ENCODE data around the gene NFATC3.

The NFATC3 gene

DNA sequence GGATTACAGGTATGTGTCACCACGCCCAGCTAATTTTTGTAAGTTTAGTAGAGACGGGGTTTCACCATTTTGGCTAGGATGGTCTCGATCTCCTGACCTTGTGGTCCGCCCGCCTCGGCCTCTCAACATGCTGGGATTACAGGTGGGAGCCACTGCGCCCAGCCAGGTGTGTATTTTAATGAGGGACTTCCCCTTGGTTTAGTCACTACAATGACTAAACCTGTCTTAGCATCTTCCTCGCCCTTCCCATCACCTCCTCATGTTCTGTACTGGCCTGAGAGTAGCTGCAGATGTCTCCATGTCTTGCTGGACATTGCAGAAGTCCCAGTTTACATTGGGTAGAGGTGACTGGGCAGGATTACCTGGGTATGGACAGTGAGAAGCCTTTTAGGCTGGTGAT, 188.7 kb downstream of the NFATC3 start:
- H3K4me3 ChIP-seq (ENCODE audit: low read length) = no peak overlapping the region
- no peak for TF ChIP-seq CTCF (conservative IDR thresholded peaks at IDR 0.05; ENCODE audit: low read length)

GRCh38 chr16:68274441-68274840, 189.3 kb downstream of the NFATC3 start:
- no peak for DNase-seq (ENCODE audit: low read depth)
- TF ChIP-seq CTCF (conservative IDR thresholded peaks at IDR 0.05; ENCODE audit: low read length) = no peak
- no peak overlapping the region for H3K4me3 ChIP-seq (ENCODE audit: low read length)

More for the DNA sequence above, 188.7 kb downstream of the NFATC3 start:
- no peak for DNase-seq (ENCODE audit: low read depth)

DNA sequence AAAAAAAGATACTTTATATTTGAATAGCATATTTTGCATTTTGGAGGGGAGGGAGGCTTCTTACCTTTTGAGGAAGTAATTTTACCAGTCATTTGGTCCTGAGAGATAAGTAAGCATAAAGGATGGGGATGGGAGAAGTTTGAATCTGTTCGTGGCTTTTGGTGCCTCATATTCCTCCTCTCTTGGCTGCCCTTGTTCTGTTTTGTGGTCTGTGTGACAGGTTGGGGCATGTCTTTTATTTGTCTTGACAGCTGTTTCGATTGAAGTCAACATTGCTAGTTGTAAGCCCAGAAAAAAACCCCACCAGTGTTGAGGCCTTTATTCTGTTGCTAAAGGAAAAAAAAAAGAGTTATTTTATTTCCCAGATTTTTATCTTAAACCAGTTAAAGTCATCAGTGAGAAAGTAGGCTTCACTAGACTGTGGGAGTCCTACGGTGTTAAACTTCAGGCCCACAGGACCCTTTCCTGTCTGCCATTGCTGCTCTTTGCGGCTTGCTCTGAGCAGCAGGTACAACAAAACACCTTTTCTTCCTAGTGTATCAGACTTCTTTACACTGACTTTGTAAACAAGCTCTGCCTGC, 190.5 kb downstream of the NFATC3 start:
- TF ChIP-seq CTCF (conservative IDR thresholded peaks at IDR 0.05; ENCODE audit: low read length) = no peak
- no peak overlapping the region for H3K4me3 ChIP-seq (ENCODE audit: low read length)
- DNase-seq (ENCODE audit: low read depth) = no peak

DNA sequence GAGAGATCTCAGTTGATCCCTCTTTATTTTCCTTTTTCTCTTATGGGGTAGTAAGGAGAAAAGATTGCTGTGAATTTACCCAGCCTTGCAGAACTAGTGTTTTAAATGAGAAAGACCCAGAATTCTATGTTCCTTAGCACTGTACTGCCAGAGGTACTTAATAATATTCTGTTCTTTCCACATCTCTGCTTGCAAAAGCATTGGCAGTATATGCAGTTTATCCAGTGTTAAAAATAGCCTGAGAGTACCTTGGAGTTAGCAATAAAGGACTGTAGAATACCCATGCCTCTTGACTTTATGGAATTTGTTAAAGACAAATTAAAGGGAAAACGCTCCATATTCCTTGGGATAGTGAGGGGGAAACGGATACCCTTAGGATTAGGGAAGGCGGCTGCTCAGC, 191.1 kb downstream of the NFATC3 start:
- DNase-seq (ENCODE audit: low read depth) = no peak
- no peak overlapping the region for H3K4me3 ChIP-seq (ENCODE audit: low read length)
- no peak for TF ChIP-seq CTCF (conservative IDR thresholded peaks at IDR 0.05; ENCODE audit: low read length)
